ENCODE data around the gene MPHOSPH8.

The MPHOSPH8 gene

DNA sequence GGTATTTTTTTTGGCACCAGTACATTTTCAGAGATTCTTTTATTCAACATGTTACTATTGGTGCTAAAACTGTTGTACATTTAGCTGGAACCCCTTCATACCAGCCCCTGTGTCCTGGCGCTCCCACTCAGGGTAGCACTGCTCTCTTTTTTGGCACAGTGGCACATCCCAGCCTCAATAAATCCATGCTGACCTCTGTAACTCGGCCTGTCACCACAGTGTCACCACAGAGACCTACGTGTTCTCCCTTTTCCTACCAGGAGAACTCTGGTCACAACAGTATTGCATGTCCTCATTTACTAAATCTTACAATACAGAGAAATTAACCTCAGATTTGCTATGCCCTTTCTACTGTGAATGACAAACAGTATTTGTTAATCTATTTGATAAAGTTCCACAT lies 10.2 kb downstream of the MPHOSPH8 start:
- TF ChIP-seq, protein P1, sequence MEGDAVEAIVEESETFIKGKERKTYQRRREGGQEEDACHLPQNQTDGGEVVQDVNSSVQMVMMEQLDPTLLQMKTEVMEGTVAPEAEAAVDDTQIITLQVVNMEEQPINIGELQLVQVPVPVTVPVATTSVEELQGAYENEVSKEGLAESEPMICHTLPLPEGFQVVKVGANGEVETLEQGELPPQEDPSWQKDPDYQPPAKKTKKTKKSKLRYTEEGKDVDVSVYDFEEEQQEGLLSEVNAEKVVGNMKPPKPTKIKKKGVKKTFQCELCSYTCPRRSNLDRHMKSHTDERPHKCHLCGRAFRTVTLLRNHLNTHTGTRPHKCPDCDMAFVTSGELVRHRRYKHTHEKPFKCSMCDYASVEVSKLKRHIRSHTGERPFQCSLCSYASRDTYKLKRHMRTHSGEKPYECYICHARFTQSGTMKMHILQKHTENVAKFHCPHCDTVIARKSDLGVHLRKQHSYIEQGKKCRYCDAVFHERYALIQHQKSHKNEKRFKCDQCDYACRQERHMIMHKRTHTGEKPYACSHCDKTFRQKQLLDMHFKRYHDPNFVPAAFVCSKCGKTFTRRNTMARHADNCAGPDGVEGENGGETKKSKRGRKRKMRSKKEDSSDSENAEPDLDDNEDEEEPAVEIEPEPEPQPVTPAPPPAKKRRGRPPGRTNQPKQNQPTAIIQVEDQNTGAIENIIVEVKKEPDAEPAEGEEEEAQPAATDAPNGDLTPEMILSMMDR (conservative IDR thresholded peaks at IDR 0.05), result no peak

DNA sequence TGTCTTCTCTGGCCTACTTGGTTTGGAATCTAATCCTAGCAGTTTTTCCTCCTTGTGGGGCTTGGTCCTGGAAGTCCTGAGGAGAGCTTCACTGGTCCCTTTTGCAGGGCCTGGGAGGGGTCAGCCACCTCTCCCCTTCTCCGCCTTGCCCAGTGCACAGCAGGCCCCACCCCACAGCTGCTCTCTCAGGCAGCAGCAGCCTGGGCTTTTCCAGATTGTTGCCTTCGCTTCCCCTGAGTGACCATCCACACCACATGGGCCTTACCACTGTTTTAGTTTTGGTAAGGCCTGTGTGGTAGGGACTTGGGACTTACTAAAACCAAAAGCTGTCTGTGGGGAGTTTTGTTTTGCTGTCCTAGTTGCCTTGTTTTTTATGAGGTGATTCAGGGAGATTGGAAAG lies 11.5 kb downstream of the MPHOSPH8 start:
- no peak overlapping the region for H3K27ac ChIP-seq
- TF ChIP-seq, protein P1 (conservative IDR thresholded peaks at IDR 0.05), result no peak

More for the DNA sequence above, 10.2 kb downstream of the MPHOSPH8 start:
- H3K27ac ChIP-seq, result no peak overlapping the region

DNA sequence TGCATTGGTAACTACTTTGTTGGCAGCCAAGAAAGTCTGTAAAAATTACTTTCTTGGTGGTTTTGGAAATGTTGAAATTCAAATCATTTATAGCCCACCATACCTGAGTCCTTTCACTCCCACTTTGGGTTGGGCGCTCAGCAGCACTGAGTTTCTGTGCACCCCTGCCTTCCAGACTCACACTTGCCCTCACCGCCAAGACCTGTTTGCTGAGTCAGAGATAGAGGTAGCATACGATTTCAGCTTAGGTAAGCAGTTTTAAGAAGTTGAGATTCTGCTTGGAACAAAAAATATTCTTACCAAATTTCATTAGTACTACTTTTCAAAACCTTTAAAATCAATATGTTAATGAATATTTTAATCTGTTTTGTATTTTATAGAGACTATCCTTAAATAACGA lies 12.6 kb downstream of the MPHOSPH8 start:
- TF ChIP-seq, protein P1 (conservative IDR thresholded peaks at IDR 0.05), result no peak
- H3K27ac ChIP-seq, result no peak overlapping the region

DNA sequence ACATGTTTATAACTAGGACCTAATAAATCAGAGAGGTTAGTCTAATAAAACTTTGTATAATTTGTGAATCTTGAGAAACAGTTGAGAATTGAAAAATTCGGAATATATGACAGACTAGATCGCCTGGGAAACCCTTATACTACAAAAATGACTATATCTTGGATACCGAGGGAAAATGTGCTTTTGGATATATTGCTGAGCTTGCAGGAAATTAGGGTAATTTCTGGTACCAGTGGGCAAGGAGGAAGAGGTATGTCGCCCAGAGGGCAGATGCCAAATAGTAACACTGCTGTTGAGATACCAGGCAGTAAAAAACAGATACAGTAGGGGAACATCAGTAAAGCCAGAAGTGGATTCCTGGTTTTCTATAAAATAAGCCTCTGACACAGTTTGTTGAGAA lies 17.3 kb downstream of the MPHOSPH8 start:
- H3K27ac ChIP-seq, result no peak overlapping the region
- TF ChIP-seq, protein P1 (conservative IDR thresholded peaks at IDR 0.05), result no peak

DNA sequence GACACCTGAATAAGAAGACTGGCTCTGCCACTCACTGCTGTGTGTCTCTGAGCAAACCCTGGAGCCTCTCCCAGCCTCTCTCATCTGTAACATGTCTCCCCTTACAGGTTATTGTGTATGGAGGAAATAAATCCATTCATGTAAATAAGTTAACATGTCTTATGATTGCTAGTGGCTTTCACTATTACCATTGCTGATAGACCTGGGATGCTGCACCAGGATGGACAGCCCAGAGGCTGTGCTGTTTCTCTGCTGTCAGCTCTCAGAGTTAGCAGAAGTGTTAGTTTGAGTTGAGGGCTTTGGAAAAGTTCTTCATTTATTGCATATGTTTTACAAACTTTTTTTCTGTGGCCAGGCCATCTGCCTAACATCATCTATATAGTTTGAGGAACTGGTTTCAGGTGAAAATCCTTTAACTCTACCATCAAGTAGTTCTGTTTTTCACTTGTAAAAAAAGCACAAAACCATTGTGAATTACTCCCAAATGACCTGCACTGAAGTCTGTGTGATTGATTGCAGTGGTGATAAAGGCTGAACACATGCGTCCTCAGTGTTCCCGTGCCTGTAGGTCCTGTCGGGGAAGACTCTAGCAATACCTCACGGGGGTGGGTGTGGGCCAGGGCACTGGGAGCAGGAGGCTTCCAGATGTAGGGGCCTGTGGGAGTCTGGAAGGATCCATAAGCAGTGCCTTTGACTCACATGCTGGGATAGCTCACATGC lies 24.6 kb downstream of the MPHOSPH8 start:
- TF ChIP-seq, protein P1 (conservative IDR thresholded peaks at IDR 0.05), result no peak
- H3K27ac ChIP-seq, result no peak overlapping the region

DNA sequence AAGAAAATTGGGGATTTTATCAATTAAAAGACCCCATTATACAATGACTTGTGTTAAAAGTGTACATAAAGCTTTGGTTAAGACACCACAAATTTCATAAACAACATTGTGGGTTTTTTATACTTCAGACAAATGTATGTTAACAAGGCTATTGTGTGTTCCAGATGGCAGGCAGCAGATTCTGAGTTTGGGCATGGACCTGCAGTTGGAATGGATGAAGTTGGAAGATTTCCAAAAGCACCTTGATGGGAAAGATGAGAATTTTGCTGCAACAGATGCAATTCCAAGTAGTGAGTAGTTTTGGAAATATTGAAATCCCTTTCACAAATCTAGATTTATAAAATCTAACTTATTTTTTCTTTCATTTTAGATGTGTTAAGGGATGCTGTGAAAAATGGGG lies 25.4 kb downstream of the MPHOSPH8 start:
- TF ChIP-seq, protein P1 (conservative IDR thresholded peaks at IDR 0.05), result no peak
- H3K27ac ChIP-seq, result no peak overlapping the region

DNA sequence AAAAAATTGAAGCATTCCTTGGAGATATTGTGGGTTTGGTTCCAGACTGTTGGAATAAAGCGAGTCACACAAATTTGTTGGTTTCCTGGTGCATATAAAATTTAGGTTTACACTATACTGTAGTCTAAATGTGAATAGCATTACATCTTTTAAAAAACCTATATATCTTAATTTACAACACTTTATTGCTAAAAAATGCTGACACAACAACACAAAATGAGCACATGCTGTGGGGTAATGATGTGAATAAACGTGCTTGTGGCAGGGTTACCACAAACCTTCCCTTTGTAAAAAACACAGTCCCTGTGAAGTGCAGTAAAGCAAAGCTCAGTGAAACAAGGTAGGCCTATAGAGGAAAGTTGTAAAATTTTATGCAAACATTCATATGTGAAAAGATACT lies 27.7 kb downstream of the MPHOSPH8 start:
- TF ChIP-seq, protein P1 (conservative IDR thresholded peaks at IDR 0.05), result no peak
- no peak overlapping the region for H3K27ac ChIP-seq
